HK-2 (cell line): ENCODE measurements around the gene INO80E.

Source experiments
- DNase-seq: peaks from one replicate; pipeline ENCODE4 v3.0.0-alpha.2; 2018; ENCODE audit not compliant: unreplicated experiment

Gene INO80E

DNA sequence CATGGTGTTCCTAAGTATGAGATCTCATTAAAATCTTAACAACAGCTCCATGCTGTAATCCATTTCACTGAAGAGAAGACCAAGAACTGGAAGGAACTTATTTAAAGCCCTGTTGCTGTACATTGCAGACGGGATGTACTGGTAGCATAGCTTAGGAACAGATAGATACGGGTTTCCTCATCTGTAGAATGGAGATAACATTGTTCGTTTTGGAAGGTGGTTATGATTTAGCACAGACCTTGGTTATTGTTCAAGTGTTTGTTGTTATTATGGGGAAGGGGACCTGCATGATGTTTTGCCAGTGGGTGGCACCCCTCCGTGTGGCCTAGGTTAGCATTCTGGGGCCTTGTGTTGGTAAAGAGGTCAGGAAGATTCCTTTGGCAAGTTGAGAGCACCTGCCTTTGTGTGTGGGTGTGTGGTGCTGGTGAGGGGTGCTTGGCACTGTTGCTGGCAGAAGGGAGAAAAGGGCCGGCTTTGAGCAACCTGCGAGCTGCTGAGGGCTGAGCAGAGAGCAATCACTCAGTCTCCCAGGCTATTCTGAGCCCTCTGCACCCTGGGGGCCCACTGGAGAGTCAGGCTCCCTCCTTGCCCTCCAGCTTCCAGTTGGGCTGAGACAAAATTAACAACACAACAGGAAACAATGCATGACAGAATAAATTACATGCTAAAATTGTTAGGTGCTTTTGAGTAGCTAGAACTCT lies 20.1 kb upstream of the INO80E start:
- DNase-seq: no peak

DNA sequence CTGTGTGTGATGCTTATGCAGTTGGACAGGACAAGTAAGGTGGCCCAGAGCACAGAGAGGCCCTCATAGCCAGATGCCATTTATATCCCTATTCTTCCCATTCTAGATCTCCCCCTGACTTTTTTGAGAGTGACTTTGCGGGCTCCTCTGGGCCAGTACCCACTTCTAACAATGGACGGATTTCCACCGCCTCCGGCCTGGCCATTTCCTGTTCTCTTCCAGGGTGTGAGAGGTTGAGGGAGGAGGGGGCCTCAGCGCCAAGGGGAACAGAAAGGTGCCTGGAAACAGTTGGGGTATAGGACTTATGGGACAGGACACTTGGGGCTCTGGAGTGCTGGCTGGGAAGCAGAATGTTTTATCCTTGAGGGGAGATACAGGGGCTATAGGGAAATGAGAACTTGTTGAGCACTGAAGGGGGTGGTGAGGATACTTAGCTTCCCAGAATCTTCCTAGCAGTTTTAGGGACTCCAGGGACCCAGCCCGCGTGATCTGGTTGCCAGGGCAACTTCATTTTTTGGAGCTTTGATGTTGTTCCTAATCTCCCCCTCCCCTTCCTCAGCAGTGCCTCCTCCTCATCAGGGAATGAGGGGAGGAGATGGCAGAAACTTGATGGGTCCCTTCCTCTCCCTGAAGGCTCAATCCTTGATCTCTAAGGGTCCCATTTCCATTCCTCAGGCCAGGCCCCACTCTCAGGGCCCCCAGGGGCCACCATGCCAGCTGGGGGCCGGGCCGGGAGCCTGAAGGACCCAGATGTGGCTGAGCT lies 18.8 kb upstream of the INO80E start:
- DNase-seq: no peak

DNA sequence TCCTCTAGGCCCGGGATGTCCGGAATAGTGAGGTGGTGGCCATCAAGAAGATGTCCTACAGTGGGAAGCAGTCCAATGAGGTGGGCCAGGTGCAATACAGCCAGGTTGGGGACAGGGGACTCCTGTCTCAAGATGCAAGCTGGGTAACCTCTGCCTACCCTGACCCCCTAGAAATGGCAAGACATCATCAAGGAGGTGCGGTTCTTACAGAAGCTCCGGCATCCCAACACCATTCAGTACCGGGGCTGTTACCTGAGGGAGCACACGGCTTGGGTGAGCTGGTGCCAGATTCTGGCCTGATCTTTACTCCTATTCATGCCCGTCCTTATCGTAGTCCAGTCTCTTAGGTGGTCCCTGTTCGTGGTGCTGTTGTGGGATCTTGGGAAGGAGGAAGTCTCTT lies 18.0 kb upstream of the INO80E start:
- no peak for DNase-seq

DNA sequence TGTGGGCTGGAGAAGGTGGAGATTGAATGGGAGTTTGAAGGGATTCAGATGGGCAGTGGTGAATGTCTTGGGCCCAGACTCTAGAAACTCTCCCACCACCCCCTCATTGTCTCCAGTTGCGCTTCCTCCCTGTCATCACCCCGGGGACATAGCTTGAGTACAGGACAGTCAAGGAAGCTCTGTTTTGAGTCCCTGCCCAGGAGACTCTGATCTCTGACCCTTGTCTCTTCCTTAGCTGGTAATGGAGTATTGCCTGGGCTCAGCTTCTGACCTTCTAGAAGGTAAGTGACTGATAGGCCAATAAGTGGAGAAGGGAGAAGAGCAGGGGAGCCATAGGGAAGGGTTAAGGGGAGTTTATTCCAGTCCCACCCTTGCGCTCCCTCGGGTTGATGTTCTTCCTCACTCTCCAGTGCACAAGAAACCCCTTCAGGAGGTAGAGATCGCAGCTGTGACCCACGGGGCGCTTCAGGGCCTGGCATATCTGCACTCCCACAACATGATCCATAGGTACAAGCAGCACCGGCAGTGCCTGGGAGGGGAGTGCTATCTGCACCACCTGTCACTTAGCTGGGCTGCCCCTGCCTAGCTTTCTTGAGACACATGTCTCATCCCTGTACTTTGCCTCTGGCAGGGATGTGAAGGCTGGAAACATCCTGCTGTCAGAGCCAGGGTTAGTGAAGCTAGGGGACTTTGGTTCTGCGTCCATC lies 17.3 kb upstream of the INO80E start:
- DNase-seq: no peak

DNA sequence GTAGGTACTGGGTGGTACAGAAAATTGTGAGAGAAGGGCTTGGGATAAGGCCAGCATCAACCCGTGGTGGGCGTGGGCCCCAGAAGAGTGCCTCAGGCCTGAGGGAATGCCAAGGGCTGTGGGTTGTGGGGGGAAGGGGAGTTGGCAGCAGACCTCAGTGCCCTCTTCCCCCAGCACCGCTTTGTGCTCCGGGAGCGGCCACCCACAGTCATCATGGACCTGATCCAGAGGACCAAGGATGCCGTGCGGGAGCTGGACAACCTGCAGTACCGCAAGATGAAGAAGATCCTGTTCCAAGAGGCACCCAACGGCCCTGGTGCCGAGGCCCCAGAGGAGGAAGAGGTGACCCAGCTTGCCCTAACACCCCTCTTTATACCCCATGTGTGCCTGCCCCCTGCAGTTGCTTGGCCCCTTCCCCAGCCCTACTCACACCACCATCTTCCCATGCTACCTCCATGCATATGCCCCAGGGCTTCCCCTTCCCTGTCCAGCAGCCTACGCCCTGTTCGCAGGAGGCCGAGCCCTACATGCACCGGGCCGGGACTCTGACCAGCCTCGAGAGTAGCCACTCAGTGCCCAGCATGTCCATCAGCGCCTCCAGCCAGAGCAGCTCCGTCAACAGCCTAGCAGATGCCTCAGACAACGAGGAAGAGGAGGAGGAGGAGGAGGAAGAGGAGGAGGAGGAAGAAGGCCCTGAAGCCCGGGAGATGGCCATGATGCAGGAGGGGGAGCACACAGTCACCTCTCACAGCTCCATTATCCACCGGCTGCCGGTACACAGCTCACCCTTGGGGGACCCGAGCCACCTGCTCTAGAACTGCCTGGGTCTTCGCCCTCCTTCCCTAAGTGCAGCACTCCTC lies 13.3 kb upstream of the INO80E start:
- DNase-seq: no peak

DNA sequence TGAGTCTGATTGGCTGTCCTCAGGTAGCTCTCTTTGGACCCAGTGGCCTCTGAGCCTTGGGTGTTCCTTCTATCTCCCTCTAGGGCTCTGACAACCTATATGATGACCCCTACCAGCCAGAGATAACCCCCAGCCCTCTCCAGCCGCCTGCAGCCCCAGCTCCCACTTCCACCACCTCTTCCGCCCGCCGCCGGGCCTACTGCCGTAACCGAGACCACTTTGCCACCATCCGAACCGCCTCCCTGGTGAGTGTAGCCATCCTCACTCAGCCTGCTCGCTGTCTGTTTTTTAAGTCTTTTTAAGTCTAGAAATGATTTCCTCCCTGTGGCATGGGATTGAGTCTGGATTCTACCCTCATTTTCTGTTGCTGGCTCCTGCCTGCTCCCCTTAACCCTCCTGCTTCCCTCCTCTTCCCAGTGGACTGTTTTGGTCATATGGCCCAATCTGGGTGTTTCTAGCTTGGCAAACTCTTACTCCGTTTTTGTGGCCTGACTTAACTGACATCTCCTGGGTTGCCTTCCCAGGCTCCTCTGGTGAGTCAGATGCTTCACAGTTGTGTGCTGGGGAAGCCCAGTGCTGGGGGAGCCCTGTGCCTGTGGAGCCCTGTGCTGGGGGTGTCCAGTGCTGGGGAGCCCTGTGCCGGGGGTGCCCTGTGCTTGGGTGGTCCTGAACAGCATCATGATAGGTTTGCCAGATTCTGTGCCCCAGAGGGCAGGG lies 12.5 kb upstream of the INO80E start:
- DNase-seq: no peak

- DNase-seq: no peak
Measured at GRCh38 chr16:29984137-29984763, 11.8 kb upstream of the INO80E start.

GRCh38 chr16:29984764-29985147 lies 11.3 kb upstream of the INO80E start:
- no peak for DNase-seq

- DNase-seq: no peak
Measured at GRCh38 chr16:29985271-29985811, 10.7 kb upstream of the INO80E start.

GRCh38 chr16:29986231-29986630 lies 9.8 kb upstream of the INO80E start:
- no peak for DNase-seq

DNA sequence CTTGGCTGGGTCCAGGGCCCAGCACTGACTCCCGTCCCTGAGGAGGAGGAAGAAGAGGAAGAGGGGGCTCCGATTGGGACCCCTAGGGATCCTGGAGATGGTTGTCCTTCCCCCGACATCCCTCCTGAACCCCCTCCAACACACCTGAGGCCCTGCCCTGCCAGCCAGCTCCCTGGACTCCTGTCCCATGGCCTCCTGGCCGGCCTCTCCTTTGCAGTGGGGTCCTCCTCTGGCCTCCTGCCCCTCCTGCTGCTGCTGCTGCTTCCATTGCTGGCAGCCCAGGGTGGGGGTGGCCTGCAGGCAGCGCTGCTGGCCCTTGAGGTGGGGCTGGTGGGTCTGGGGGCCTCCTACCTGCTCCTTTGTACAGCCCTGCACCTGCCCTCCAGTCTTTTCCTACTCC lies 9.1 kb upstream of the INO80E start:
- DNase-seq: no peak

DNA sequence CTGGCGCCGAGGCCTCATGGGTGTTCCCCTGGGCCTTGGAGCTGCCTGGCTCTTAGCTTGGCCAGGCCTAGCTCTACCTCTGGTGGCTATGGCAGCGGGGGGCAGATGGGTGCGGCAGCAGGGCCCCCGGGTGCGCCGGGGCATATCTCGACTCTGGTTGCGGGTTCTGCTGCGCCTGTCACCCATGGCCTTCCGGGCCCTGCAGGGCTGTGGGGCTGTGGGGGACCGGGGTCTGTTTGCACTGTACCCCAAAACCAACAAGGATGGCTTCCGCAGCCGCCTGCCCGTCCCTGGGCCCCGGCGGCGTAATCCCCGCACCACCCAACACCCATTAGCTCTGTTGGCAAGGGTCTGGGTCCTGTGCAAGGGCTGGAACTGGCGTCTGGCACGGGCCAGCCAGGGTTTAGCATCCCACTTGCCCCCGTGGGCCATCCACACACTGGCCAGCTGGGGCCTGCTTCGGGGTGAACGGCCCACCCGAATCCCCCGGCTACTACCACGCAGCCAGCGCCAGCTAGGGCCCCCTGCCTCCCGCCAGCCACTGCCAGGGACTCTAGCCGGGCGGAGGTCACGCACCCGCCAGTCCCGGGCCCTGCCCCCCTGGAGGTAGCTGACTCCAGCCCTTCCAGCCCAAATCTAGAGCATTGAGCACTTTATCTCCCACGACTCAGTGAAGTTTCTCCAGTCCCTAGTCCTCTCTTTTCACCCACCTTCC lies 8.5 kb upstream of the INO80E start:
- DNase-seq: no peak

- DNase-seq: no peak
Measured at GRCh38 chr16:29988346-29989075, 7.5 kb upstream of the INO80E start.

GRCh38 chr16:29989111-29989858 lies 6.8 kb upstream of the INO80E start:
- no peak for DNase-seq

DNA sequence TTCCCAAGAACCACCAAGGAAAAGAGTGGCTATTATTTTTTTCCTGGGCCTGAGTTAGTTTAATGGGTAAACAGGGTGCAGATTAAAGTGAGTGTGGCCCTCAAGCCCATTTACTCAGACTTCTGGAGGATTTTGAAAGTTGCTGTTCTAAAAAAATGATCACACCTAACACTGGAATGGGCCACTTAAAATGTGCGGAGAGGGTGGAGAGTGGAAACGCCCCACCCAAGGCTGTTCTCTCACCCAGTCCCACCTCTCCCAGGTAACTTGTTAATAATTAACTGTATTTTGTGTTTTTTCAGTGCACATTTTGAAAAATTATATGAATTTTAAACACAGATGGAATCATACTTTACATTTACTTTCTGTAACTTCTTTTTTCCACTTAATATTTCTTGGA lies 6.0 kb upstream of the INO80E start:
- DNase-seq: no peak

DNA sequence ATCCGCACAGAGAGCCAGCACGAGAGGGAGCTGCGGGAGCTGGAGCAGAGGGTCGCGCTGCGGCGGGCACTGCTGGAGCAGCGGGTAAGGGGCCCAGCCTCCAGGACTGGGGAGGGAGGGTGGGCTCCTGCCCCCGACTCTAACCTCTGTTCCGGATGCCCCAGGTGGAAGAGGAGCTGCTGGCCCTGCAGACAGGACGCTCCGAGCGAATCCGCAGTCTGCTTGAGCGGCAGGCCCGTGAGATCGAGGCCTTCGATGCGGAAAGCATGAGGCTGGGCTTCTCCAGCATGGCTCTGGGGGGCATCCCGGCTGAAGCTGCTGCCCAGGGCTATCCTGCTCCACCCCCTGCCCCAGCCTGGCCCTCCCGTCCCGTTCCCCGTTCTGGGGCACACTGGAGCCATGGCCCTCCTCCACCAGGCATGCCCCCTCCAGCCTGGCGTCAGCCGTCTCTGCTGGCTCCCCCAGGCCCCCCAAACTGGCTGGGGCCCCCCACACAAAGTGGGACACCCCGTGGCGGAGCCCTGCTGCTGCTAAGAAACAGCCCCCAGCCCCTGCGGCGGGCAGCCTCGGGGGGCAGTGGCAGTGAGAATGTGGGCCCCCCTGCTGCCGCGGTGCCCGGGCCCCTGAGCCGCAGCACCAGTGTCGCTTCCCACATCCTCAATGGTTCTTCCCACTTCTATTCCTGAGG lies 5.0 kb upstream of the INO80E start:
- no peak for DNase-seq

DNA sequence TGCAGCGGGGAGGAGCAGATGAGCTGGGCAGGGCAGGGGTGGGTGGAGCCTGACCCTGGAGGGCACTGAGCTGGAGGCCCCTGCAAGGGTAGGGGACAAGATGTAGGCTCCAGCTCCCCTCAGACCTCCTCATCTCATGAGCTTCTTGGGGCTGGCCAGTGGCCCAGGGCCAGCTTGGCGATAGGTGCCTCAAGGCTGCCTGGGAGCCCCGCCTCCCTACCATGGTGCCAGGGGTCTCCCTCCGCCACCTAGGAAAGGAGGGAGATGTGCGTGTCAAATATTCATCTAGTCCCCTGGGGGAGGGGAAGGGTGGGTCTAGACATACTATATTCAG lies 4.5 kb upstream of the INO80E start:
- DNase-seq: no peak

DNA sequence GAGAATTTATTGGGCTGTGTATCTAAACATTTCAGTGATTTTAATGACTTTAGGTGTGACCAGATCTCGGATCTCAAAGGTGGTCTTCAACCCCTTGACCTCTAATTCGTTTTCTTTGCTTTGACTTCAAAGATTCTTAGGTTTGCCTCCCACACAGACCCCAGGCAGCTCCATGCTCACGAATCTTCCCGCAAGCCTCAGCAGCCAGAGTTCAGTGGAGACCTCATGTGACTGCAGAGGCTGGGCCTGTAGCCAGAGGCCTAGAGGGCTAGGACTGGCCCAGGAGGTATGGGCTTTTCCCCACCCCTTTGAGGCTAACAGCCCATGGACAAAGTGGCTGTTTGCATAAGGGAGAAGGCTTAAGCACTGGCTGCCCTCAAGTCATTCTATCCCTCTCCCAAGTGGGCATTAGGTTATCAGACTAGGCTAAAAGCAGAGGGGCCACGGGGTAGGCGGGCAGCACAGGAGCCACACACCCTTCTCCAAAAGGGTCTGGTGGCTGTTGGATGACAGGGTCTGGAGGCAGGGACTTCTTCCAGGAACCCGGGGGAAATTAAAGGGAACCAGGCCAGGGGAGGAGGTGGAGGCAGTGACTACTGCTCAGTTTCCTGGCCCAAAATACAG lies 3.6 kb upstream of the INO80E start:
- no peak for DNase-seq
